GM18867 (cell line): ENCODE data around the gene ACER1.
"Not testable (repeated sequence)": the region's sequence is repeated elsewhere in the genome, so short reads cannot be mapped to it uniquely, and the experiment has no call there.

ENCODE experiments used
- ATAC-seq: cut with Tn5 transposase; IDR thresholded peaks from one replicate; pipeline ENCODE4 v1.9.1; 2021; ENCODE audit warnings: mild to moderate bottlenecking, moderate library complexity; ENCODE audit not compliant: unreplicated experiment

Gene ACER1, protein sequence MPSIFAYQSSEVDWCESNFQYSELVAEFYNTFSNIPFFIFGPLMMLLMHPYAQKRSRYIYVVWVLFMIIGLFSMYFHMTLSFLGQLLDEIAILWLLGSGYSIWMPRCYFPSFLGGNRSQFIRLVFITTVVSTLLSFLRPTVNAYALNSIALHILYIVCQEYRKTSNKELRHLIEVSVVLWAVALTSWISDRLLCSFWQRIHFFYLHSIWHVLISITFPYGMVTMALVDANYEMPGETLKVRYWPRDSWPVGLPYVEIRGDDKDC

DNA sequence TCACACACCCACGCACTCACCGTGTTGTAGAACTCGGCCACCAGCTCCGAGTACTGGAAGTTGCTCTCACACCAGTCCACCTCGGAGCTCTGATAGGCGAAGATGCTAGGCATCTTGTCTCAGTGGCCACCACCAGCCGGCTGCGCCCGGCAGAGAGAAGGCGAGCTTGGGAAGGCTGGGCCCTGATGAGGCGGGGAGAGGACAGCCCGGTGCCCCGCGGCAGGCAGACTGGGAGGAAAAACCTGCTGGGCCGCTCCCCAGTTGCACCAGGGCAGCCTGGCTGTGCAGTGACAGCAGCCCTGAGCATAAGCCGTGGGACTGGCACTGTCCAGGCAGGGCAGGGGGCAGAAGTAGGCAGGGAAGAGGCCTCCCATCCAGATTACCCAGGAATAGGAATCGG, at the start of gene ACER1:
Gene ACER1, minus strand, starts transcription at position 174 of the 400 bp plus-strand sequence. Its CDS starts 61 bp downstream, at position 113.
- no peak for ATAC-seq

GRCh38 chr19:6383188-6383587, 49.8 kb upstream of the ACER1 start:
- ATAC-seq, result no peak

- no peak for ATAC-seq
Measured at GRCh38 chr19:6381030-6381750, 47.8 kb upstream of the ACER1 start.

GRCh38 chr19:6379744-6380143, 46.3 kb upstream of the ACER1 start:
- no peak for ATAC-seq

DNA sequence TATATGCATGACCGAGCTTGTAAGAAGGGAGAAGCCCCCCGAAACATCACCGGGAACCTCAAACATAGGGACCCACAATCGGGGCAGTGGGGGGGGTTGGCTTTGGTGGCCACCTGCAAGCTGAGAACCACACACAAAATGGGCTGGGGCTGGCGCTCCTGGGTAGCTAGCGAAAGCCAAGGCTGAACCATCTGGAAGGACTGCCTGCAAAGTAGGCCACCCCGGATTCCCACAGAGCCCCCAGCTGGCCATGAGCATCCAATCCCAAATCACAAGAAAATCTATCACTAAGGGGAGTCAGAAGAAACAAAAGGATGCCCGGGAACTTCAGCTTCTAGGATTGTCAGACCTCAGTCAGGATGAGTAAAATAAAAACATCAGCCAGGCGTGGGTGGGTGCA, 45.1 kb upstream of the ACER1 start:
- ATAC-seq, result no peak

DNA sequence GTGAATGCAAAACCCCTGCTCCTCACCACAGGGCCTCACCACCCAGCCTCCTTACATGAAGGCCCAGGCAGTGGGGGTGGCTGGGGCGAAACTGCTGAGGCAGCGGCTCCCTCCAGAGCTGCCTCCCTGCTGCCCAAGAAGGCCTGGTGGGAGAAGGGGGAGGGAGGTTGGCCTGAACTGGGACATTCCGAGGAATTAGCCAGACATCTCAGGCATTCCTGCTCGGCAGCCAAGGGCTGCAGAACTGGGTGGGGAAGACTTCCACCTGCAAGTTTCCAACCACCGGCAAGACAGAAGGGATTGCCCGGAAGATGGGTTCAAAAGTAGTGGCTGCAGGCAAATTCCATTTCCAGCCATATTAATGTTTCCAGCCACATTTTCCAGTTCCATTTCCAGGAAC, 44.6 kb upstream of the ACER1 start:
- ATAC-seq, result no peak

- no peak for ATAC-seq
Measured at GRCh38 chr19:6376512-6377190, 43.2 kb upstream of the ACER1 start.

DNA sequence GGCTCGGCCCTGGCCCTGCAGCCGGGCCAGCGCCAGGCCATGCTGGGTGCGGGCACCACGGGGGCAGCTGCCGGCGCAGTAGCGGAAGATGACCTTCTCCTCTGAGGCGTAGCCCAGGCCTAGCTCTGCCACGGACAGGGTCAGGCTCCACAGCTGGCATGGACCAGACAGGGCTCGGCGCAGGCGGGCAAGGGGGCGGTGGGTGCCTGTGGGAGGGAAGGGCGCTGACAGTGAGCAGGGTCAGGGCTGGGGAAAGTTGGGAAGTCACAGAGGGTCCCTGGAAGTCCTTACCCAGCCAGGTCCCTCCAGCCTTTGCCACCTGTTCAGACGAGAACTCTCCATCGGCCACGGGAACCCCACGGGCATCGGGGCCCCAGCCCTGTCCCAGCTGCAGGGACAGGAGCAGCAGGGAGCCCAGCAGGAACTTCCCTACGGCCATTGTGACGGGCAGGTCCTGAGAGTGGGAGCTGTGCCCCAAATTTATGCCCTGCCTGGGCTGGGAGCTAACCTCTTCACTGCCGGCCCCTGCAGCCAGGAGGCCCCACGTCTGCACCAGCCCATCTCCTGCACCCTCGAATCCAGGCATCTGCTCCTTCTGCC, 42.1 kb upstream of the ACER1 start, which contains the start of gene PSPN:
Gene PSPN, minus strand, starts transcription at position 523 of the 600 bp plus-strand sequence. Its CDS starts 84 bp downstream, at position 439.
- ATAC-seq, result no peak

DNA sequence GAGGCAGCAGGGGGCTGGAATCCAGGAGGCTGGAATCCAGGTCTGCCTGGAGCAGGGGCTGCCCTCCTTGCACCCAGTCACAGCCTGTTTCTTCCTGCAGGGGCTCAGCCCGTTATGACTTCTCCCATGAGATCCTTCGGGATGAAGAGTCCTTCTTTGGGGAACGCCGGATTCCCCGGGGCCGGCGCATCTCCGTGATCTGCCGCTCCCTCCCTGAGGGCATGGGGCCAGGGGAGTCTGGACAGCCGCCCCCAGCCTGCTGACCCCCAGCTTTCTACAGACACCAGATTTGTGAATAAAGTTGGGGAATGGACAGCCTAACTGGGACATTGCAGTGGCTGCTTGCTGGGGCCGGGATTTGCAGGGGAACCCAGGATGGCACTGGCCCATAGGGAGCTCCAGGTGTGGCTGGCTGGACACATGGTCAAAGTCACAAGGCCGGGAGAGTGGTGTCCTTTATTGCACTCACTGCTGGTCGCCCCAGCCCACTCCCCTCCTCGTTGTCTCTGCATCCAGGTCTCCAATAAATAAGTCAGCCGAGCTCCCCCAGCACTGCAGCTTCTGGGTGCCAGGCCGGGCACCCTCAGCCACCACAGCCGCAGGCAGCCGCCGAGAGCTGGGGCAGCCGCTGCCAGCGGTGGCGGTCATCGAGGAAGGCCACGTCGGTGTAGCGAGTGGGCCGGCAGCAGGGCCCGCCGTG, 41.4 kb upstream of the ACER1 start:
- ATAC-seq, result no peak

- no peak for ATAC-seq
Measured at GRCh38 chr19:6374161-6374709, 40.8 kb upstream of the ACER1 start.

- ATAC-seq, result no peak
Measured at GRCh38 chr19:6373813-6374108, 40.3 kb upstream of the ACER1 start.

- ATAC-seq, result peak; percentile 55
Measured at GRCh38 chr19:6373096-6373812, 39.8 kb upstream of the ACER1 start.

DNA sequence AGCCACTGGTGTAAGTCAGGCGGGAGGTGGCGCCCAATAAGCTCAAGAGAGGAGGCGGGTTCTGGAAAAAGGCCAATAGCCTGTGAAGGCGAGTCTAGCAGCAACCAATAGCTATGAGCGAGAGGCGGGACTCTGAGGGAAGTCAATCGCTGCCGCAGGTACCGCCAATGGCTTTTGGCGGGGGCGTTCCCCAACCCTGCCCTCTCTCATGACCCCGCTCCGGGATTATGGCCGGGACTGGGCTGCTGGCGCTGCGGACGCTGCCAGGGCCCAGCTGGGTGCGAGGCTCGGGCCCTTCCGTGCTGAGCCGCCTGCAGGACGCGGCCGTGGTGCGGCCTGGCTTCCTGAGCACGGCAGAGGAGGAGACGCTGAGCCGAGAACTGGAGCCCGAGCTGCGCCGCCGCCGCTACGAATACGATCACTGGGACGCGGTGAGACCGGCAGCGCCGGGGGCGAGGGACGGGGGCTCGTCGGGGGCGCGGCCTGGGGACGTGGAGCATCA, 39.2 kb upstream of the ACER1 start, which contains the start of gene ALKBH7:
Gene ALKBH7, plus strand, starts transcription at position 201 of the 502 bp plus-strand sequence. Its CDS starts 27 bp downstream, at position 228.
- ATAC-seq, result peak; percentile 67

DNA sequence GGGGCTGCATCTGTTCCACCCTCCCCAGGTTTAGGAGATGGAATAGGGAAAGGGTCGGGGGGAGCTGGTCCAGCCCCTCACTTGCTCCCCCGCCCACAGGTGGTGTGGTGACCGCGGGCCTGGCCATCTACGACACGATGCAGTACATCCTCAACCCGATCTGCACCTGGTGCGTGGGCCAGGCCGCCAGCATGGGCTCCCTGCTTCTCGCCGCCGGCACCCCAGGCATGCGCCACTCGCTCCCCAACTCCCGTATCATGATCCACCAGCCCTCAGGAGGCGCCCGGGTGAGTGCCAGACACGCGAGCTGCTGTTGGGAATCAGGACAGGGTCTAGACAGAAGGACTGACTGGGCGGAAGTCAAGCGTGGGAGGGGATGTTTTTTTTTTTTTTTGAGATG, 30.9 kb upstream of the ACER1 start:
- no peak for ATAC-seq

DNA sequence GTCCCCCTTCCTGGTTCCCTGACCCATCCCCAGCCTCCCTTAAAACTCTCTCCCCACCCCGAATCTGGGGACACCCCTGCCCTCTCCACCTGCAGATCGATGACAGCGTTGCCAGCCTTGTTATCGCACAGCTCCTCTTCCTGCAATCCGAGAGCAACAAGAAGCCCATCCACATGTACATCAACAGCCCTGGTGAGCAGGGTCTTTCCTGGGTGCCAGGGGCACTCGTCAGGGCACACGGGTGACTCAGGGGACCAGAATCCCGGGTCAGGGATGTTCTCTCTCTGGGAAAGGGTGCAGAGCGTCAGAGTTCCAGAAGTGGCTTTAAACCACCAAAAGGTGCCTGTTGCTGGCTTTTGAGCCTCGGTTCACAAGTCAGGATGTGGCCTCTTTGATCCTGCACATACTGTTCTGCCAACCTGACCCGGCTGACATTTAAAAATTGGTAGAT, 29.0 kb upstream of the ACER1 start:
- ATAC-seq, result no peak

GRCh38 chr19:6362027-6362350, 28.6 kb upstream of the ACER1 start:
- no peak for ATAC-seq

DNA sequence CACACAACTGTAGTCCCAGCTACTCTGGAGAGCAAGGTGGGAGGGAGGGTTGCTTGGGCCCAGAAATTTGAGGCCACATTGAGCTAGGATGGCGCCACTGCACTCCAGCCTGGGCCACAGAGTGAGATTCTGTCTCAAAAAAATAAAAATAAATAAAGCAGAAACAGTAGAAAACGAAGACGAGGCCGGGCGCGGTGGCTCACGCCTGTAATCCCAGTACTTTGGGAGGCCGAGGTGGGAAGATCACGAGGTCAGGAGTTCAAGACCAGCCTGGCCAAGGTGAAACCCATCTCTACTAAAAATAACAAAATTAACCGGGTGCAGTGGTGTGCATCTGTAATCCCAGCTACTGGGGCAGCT, 27.4 kb upstream of the ACER1 start:
- not testable (repeated sequence) for ATAC-seq

GRCh38 chr19:6360445-6360844, 27.0 kb upstream of the ACER1 start:
- not testable (repeated sequence) for ATAC-seq

- no peak for ATAC-seq
Measured at GRCh38 chr19:6359568-6360341, 26.3 kb upstream of the ACER1 start.
